Fibroblast of lung (primary cell): ENCODE measurements around the gene PTS. TPM values are rescaled to one million over a fixed set of nuclear protein-coding genes. Genes with fewer than 3 reads are reported as not detected.

Experiments
- DNase-seq, 2 donors: peaks; one replicate each; pipeline versions ENCODE4 v3.0.0 to v3.0.0-alpha.2; 2010; ENCODE audit warnings: low read depth in 2 of 2
- H2AFZ ChIP-seq: 2 replicates; pipeline ENCODE4 v1.5.1; 2012; ENCODE audit warnings: low read length, control low read depth, inconsistent platforms
- H3K27ac ChIP-seq: 2 replicates; pipeline ENCODE4 v1.5.1; 2011; ENCODE audit warnings: low read length, control low read depth; ENCODE audit not compliant: insufficient read depth
- H3K27me3 ChIP-seq: 2 replicates; pipeline ENCODE4 v1.5.1; 2011; ENCODE audit warnings: mild to moderate bottlenecking, low read length; ENCODE audit not compliant: control insufficient read depth, insufficient read depth
- H3K36me3 ChIP-seq: 2 replicates; pipeline ENCODE4 v1.5.1; 2011; ENCODE audit warnings: low read length; ENCODE audit not compliant: control insufficient read depth, insufficient read depth
- H3K4me1 ChIP-seq: 2 replicates; pipeline ENCODE4 v1.5.1; 2011; ENCODE audit warnings: low read length; ENCODE audit not compliant: control insufficient read depth, insufficient read depth; ENCODE audit errors: extremely low read depth
- H3K4me2 ChIP-seq: 2 replicates; pipeline ENCODE4 v1.5.1; 2011; ENCODE audit warnings: low read length, control low read depth; ENCODE audit not compliant: insufficient read depth; ENCODE audit errors: extremely low read depth
- H3K4me3 ChIP-seq, 4 experiments: fragments of 200-600 bp in 1 of 4; sonication (generic) in 1 of 4; replicated peaks in 1 of 4; 2 replicates each; pipeline ENCODE4 v1.5.1; 2011 to 2016; ENCODE audit warnings: low read length in 4 of 4, low read depth in 3 of 4, mild to moderate bottlenecking in 3 of 4, control low read depth in 2 of 4, inconsistent platforms in 1 of 4, mixed read lengths in 1 of 4; ENCODE audit not compliant: insufficient read depth in 1 of 4; ENCODE audit errors: control extremely low read depth in 1 of 4
- H3K79me2 ChIP-seq: 2 replicates; pipeline ENCODE4 v1.5.1; 2012; ENCODE audit warnings: mild to moderate bottlenecking, low read length, inconsistent platforms; ENCODE audit not compliant: control insufficient read depth, insufficient read depth
- H3K9ac ChIP-seq: 2 replicates; pipeline ENCODE4 v1.5.1; 2011; ENCODE audit warnings: mild to moderate bottlenecking, low read length, control low read depth; ENCODE audit not compliant: insufficient read depth
- H3K9me3 ChIP-seq: 2 replicates; pipeline ENCODE4 v1.5.1; 2012; ENCODE audit warnings: low read depth, low read length; ENCODE audit not compliant: control insufficient read depth, insufficient read depth
- H4K20me1 ChIP-seq: 2 replicates; pipeline ENCODE4 v1.5.1; 2011; ENCODE audit warnings: low read length; ENCODE audit not compliant: control insufficient read depth, insufficient read depth; ENCODE audit errors: extremely low read depth
- CTCF ChIP-seq, 2 donors: IDR thresholded peaks in 1 of 2; conservative IDR thresholded peaks in 1 of 2; 1 replicate in 1 of 2; 2 replicates in 1 of 2; pipeline ENCODE4 v1.5.1; 2011 to 2012; ENCODE audit warnings: low read length in 2 of 2, control low read depth in 1 of 2, inconsistent platforms in 1 of 2, low read depth in 1 of 2, mild to moderate bottlenecking in 1 of 2
- EZH2 ChIP-seq: IDR thresholded peaks from 2 replicates; pipeline ENCODE4 v1.5.1; 2012; ENCODE audit warnings: low read length, control low read depth, mild to moderate bottlenecking; ENCODE audit errors: missing control alignments
- polyA plus RNA-seq, 2 donors: library from polyadenylated mRNA; depleted of rRNA in 1 of 2; stranded (reverse) in 1 of 2; unstranded in 1 of 2; fragments of >200 nt; gene quantifications; 2 replicates each; pipeline ENCODE4 v1.2.1, GENCODE V29; 2011 to 2012; ENCODE audit warnings: missing spikeins in 1 of 2
- total RNA-seq: library from RNA; depleted of rRNA; stranded (reverse); fragments of >200 nt; gene quantifications from 2 replicates; pipeline ENCODE4 v1.2.1, GENCODE V29; 2014

The PTS gene
- total and polyA plus RNA-seq, 2 donors (not counting 1 experiment from before 2014, with no cell fraction given) = 47.4 to 69.0 TPM

DNA sequence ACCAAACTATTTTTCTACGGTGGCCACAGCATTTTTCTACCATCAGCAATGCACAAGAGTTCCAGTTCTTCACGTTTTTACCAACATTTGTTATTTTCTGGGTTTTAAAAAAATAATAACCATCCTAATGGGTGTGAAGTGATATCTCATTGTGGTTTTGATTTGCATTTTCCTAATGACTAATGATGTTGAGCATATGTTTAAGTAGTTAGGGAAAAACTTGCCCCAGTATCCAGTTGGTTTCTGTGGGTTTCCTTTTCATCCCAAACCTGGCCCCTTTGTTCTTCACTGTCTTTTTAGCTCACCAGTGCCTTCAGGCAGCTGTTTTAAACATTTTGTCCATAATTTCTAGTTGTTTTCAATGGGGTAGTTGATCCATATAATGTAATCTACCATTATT is 14.7 kb upstream of the PTS start:
- H2AFZ ChIP-seq = no peak overlapping the region
- H3K9me3 ChIP-seq = no peaks in the 10 kb centered on the region
- H3K27ac ChIP-seq = no peak overlapping the region
- H3K4me1 ChIP-seq = peaks cover 2% of the 10 kb centered on the region
- H3K79me2 ChIP-seq = no peaks in the 10 kb centered on the region
- H3K4me3 ChIP-seq = no peak overlapping the region
- no peaks in the 10 kb centered on the region for H3K27me3 ChIP-seq
- H3K9ac ChIP-seq = no peak overlapping the region
- no peak overlapping the region for H3K4me2 ChIP-seq
- no peaks in the 10 kb centered on the region for H4K20me1 ChIP-seq
- H3K36me3 ChIP-seq = no peaks in the 10 kb centered on the region
- no peak for TF ChIP-seq CTCF (conservative IDR thresholded peaks at IDR 0.05 in 1 of 2, IDR thresholded peaks at IDR 0.05 in 1 of 2; ENCODE audit: low read depth in 1 of 2, low read length in 2 of 2)
- TF ChIP-seq EZH2 = no peak
- no peak for DNase-seq

DNA sequence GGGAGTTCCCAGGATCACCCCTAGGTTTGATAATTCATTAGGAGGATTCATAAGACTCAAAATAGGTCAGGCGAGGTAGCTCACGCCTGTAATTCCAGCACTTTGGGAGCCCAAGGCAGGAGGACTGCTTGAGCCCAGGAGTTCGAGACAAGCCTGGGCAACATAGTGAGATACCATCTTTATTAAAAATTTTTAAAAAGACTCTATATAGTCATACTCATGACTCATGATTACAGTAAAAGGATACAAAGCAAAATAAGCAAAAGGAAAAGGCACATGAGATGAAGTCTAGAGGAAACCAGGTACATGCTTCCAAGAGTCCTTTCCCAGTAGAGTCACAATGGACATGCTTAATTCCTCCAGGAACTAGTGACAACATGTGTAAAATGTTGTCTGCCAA is 13.9 kb upstream of the PTS start:
- Histone ChIP-seq H3K36me3 (no peaks in the 10 kb centered on the region), H2AFZ (no peak overlapping the region), H3K9me3 (no peaks in the 10 kb centered on the region), H3K27me3 (no peaks in the 10 kb centered on the region), H3K4me3 (no peak overlapping the region), H3K4me1 (peaks cover 6% of the 10 kb centered on the region), H3K79me2 (no peaks in the 10 kb centered on the region), H3K27ac (no peak overlapping the region), H3K9ac (no peak overlapping the region), H3K4me2 (no peak overlapping the region), H4K20me1 (no peaks in the 10 kb centered on the region)
- no peak for DNase-seq
- no peak for TF ChIP-seq CTCF (conservative IDR thresholded peaks at IDR 0.05 in 1 of 2, IDR thresholded peaks at IDR 0.05 in 1 of 2; ENCODE audit: low read depth in 1 of 2, low read length in 2 of 2)
- no peak for TF ChIP-seq EZH2

DNA sequence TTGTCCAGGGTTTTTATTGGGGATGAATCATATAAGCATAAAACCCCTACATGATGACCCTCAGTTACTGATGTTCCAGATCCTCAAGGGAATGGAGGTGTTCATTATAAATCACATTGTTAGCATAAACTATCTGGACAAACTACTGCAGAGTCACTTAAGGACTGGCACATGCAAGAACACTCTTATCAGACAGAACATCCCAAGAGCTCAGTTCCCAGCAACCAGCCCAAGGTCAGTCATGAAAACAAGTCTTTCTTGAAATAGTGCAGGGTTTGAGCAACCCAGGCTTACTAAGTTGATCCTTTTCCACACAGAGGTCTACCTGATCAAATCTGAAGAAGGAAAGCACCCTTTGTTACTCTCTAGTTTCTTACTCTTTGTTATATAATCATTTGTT is 13.5 kb upstream of the PTS start:
- no peak for DNase-seq
- no peak overlapping the region for H3K4me2 ChIP-seq
- H3K27ac ChIP-seq = no peak overlapping the region
- H4K20me1 ChIP-seq = no peaks in the 10 kb centered on the region
- H3K4me1 ChIP-seq = peaks cover 6% of the 10 kb centered on the region
- no peak overlapping the region for H3K4me3 ChIP-seq
- no peak overlapping the region for H3K9ac ChIP-seq
- H3K27me3 ChIP-seq = no peaks in the 10 kb centered on the region
- H2AFZ ChIP-seq = no peak overlapping the region
- TF ChIP-seq EZH2 = no peak
- no peak for TF ChIP-seq CTCF (conservative IDR thresholded peaks at IDR 0.05 in 1 of 2, IDR thresholded peaks at IDR 0.05 in 1 of 2; ENCODE audit: low read depth in 1 of 2, low read length in 2 of 2)
- no peaks in the 10 kb centered on the region for H3K9me3 ChIP-seq
- no peaks in the 10 kb centered on the region for H3K79me2 ChIP-seq
- H3K36me3 ChIP-seq = no peaks in the 10 kb centered on the region
